VCaP (cell line): Measurements from ENCODE around the gene PDLIM7.

Experiments
- H3K27ac ChIP-seq: fragments of 450-650 bp; 2 replicates; pipeline ENCODE4 v1.5.1; 2017
- TF ChIP-seq, protein P1 (sequence below): fragments of 450-650 bp; conservative IDR thresholded peaks from 2 replicates; pipeline ENCODE4 v1.5.1; 2017; ENCODE audit warnings: mild to moderate bottlenecking, moderate library complexity

The PDLIM7 gene

GRCh38 chr5:177438468-177438867 lies 58.9 kb downstream of the PDLIM7 start:
- TF ChIP-seq, protein P1, sequence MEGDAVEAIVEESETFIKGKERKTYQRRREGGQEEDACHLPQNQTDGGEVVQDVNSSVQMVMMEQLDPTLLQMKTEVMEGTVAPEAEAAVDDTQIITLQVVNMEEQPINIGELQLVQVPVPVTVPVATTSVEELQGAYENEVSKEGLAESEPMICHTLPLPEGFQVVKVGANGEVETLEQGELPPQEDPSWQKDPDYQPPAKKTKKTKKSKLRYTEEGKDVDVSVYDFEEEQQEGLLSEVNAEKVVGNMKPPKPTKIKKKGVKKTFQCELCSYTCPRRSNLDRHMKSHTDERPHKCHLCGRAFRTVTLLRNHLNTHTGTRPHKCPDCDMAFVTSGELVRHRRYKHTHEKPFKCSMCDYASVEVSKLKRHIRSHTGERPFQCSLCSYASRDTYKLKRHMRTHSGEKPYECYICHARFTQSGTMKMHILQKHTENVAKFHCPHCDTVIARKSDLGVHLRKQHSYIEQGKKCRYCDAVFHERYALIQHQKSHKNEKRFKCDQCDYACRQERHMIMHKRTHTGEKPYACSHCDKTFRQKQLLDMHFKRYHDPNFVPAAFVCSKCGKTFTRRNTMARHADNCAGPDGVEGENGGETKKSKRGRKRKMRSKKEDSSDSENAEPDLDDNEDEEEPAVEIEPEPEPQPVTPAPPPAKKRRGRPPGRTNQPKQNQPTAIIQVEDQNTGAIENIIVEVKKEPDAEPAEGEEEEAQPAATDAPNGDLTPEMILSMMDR: no peak
- no peak overlapping the region for H3K27ac ChIP-seq

GRCh38 chr5:177437623-177438022 lies 59.8 kb downstream of the PDLIM7 start:
- TF ChIP-seq, protein P1: no peak
- no peak overlapping the region for H3K27ac ChIP-seq

- TF ChIP-seq, protein P1: no peak
- H3K27ac ChIP-seq: no peak overlapping the region
Measured at GRCh38 chr5:177435847-177436536, 61.4 kb downstream of the PDLIM7 start.

GRCh38 chr5:177434942-177435738 lies 62.3 kb downstream of the PDLIM7 start:
- TF ChIP-seq, protein P1: no peak
- no peak overlapping the region for H3K27ac ChIP-seq

DNA sequence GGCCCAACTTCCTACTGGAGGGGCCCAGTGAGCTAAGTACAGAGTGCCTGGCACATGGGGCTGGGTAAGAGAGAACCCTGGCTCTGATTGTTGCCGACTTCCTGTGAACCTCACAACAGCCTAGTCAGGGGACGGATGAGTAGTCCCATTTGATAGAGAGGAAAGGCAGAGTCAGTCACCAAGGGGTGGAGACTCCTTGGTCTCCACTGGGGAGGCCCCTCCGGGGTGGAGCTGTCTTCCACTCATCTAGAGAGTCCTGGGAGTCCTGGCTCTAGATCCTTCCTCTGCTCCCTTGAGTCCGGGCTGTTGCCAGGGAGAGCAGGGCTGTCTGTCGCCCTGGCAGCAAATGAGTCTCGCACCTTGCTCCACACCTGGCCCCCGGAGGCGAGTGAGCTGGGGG lies 63.0 kb downstream of the PDLIM7 start:
- TF ChIP-seq, protein P1: no peak
- no peak overlapping the region for H3K27ac ChIP-seq

DNA sequence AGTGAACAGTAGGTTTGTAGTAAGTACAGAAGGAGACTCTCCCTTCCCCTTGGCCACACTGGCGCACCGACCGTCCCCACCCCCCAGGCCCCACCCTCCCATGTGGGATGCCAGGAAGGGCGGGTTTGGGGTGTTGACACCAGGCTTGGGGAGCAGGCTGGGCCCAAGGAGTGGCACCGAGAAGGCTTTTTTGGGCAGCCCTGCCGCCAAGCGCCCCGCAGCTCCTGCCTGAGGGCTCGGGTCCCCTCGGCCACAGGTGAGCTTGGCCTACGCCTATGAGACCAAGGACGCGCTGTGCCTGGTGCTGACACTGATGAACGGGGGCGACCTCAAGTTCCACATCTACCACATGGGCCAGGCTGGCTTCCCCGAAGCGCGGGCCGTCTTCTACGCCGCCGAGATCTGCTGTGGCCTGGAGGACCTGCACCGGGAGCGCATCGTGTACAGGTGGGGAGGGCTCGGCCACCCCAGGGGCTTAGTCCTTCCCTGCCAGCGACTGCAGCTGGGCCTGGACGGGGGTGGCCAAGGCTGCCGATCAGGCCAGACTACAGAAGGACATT lies 63.7 kb downstream of the PDLIM7 start:
- no peak overlapping the region for H3K27ac ChIP-seq
- TF ChIP-seq, protein P1: no peak
